GM12865 (cell line): ENCODE measurements around the gene TRIM14.

Experiments
- DNase-seq: peaks from one replicate; pipeline ENCODE4 v3.0.0; 2010; ENCODE audit warnings: low read depth
- H3K4me3 ChIP-seq: 2 replicates; pipeline ENCODE4 v1.5.1; 2011; ENCODE audit warnings: mild to moderate bottlenecking, low read depth, low read length, control low read depth
- TF ChIP-seq, protein P1 (sequence below): IDR thresholded peaks from 2 replicates; pipeline ENCODE4 v1.5.1; 2011; ENCODE audit warnings: low read length, control low read depth, low read depth, inconsistent platforms; ENCODE audit not compliant: insufficient read depth; ENCODE audit errors: missing control alignments

The TRIM14 gene

DNA sequence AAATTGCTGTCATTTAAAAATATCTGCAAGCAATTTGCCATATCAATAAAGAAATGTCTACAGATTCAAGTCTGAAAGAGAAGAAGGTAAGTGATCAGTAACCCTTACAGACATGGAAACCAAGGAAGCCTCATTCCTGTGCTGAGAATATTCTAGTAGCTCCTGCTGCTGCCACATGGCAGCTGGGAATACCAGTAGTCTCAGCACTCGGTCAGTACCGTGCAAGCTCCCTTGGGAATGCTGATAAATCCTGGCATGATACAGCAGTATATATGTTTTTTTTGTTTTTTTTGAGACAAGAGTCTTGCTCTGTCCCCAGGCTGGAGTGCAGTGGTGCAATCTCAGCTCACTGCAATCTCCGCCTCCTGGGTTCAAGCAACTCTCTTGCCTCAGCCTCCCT lies 34.6 kb downstream of the TRIM14 start:
- no peak for DNase-seq
- TF ChIP-seq, protein P1, sequence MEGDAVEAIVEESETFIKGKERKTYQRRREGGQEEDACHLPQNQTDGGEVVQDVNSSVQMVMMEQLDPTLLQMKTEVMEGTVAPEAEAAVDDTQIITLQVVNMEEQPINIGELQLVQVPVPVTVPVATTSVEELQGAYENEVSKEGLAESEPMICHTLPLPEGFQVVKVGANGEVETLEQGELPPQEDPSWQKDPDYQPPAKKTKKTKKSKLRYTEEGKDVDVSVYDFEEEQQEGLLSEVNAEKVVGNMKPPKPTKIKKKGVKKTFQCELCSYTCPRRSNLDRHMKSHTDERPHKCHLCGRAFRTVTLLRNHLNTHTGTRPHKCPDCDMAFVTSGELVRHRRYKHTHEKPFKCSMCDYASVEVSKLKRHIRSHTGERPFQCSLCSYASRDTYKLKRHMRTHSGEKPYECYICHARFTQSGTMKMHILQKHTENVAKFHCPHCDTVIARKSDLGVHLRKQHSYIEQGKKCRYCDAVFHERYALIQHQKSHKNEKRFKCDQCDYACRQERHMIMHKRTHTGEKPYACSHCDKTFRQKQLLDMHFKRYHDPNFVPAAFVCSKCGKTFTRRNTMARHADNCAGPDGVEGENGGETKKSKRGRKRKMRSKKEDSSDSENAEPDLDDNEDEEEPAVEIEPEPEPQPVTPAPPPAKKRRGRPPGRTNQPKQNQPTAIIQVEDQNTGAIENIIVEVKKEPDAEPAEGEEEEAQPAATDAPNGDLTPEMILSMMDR = no peak
- no peak overlapping the region for H3K4me3 ChIP-seq

DNA sequence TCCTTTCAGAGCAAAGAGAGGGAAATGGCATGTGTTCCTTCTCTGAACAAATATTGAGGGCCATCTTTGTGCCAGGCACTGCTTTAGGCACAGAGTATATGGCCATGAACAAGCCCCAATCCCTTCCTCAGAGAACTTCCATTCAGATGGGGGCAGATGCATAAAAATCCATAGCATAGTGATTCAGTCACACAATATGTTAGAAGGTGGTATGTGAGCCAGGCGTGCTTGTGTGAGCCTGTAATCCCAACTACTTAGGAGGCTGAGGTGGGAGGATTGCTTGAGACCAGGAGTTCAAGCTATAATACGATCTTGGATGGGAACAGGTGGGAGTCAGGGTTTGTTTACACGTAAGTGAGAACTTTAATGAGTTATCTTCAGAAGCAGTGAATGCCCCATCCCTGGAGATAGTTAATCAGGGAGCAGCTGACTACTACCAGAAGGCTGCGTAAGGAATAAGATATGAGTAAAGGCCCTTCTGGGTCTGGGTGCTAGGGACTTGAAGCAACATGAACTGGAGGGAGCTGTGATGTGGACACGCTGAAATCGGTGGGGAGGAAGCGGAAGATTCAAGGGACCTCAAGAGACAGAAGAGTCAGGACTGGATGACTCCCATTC lies 35.3 kb downstream of the TRIM14 start:
- H3K4me3 ChIP-seq = no peak overlapping the region
- no peak for DNase-seq
- TF ChIP-seq, protein P1 = no peak

DNA sequence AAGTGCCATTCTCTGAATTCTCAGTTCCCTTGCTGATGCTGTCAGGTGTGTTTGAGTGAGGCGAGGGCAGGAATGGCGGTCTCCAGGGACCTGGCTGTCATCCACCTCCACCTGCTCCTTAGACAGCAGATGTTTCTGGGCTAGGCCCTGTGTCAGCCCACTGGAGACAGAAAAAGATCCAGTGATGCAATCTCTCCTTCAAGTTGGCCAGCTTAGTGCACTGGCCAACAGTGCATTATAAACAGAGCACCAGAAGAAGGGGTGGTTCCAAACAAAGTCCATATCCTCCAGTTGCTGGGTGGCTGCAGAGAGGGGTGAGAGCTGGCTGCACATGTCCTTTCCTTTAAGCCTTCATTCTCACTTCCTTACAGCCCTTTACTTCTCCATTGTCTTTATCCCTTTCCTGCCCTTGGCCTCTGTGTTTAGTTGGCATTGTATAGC lies 35.9 kb downstream of the TRIM14 start:
- DNase-seq = no peak

DNA sequence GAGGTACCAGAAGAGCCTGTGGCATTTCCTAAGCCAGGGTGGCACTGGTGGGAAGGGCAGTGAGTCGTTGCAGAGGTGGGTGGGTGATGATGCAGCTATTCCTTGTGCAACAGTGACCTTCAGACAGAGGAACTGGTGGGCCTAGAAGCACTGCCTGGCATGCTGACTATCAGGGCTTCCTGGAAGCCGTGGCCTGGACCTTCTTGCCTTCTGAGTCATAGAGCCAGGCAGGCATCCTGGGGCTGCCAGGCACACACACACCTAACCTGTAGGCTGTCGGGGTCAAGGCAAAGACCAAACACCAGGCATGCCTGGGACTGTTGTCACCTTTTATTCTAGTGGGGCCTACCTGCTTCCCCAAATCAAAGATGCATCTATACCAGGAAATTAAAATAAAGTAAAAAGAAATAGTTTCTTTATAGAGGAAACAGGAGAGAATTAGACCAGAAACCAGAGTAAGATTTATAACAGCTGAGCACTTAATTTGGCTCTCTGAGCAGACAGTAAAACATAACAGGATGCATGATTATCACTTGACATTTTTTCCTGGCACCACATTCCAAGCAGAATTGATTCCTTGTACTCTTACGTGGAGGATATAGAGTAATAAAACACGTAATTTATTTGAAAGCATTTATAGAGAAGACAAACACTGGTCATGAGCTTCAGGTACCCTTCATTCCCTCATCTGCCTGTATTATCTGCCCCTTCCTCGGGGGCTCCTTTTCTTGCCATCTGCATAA lies 37.4 kb downstream of the TRIM14 start:
- DNase-seq = no peak

More for the DNA sequence above, 35.9 kb downstream of the TRIM14 start:
- TF ChIP-seq, protein P1 = no peak
- H3K4me3 ChIP-seq = no peak overlapping the region

DNA sequence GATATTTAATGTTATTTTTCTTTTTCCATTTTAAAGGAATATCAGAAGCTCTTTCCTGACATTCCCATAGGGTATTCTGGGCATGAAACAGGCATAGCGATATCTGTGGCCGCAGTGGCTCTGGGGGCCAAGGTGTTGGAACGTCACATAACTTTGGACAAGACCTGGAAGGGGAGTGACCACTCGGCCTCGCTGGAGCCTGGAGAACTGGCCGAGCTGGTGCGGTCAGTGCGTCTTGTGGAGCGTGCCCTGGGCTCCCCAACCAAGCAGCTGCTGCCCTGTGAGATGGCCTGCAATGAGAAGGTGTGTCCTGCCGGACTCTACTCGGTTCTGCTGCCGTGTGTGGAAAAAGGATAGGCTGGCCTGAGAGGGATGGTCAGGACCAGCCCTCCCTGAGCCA lies 38.2 kb downstream of the TRIM14 start:
- H3K4me3 ChIP-seq = no peak overlapping the region
- TF ChIP-seq, protein P1 = no peak
- no peak for DNase-seq

More for the DNA sequence above, 37.4 kb downstream of the TRIM14 start:
- no peak overlapping the region for H3K4me3 ChIP-seq
- TF ChIP-seq, protein P1 = no peak

DNA sequence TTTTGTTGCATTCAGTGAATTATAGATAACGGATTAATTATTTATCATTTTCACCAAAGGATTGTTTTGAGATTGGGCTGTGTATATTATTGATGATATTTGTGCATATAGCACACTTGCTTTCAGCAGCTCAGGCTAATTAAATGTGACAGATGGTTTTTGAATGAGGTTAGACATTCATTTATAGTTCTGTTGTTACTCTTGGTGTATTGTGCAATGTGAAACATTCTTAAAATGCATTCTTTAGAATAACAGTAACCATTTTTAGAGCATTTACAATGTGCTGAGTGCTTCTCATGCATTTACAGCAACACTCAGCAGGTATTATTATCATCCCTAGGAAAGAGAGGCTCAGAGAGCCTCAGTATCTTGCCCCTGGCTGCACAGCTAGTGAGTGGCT lies 38.7 kb downstream of the TRIM14 start:
- no peak for DNase-seq
- H3K4me3 ChIP-seq = no peak overlapping the region
- TF ChIP-seq, protein P1 = no peak
